ENCODE results near the gene CENPS. TPM values are rescaled to one million over a fixed set of nuclear protein-coding genes. Genes with fewer than 3 reads are reported as not detected.

Gene CENPS
- total and polyA plus RNA-seq, 2 of the 13 experiments (the other 11 are each of a cell fraction or from before 2014, with no cell fraction given): 3.3 to 22.0 TPM

- TF ChIP-seq GLMP (CRISPR knock-in tag; IDR thresholded peaks at IDR 0.05; ENCODE audit: borderline replicate concordance) (no peak), YEATS2 (CRISPR knock-in tag; IDR thresholded peaks at IDR 0.05; ENCODE audit: borderline replicate concordance) (peak; percentile 82; the same call in 1 of the 2 replicates), ZNF335 (CRISPR knock-in tag; IDR thresholded peaks at IDR 0.05) (peak; percentile 77; the same call in 1 of the 2 replicates), RCOR2 (CRISPR knock-in tag; IDR thresholded peaks at IDR 0.05) (no peak), CENPBD1 (CRISPR knock-in tag; IDR thresholded peaks at IDR 0.05; ENCODE audit: borderline replicate concordance, low read depth) (no peak), U2AF2 (IDR thresholded peaks at IDR 0.05; ENCODE audit: low read depth, low read length) (no peak), FOXO1 (CRISPR knock-in tag; IDR thresholded peaks at IDR 0.05) (peak; percentile 47; the same call in 1 of the 2 replicates), MED8 (CRISPR knock-in tag; IDR thresholded peaks at IDR 0.05; ENCODE audit: insufficient replicate concordance) (no peak), TEF (CRISPR knock-in tag; IDR thresholded peaks at IDR 0.05) (no peak), CSRNP1 (CRISPR knock-in tag; IDR thresholded peaks at IDR 0.05) (peak; percentile 41; the same call in 1 of the 2 replicates), ZNF652 (CRISPR knock-in tag; IDR thresholded peaks at IDR 0.05; ENCODE audit: borderline replicate concordance, low read depth) (no peak), ZFP82 (CRISPR knock-in tag; IDR thresholded peaks at IDR 0.05; ENCODE audit: borderline replicate concordance) (no peak), KDM6A (CRISPR knock-in tag; IDR thresholded peaks at IDR 0.05; ENCODE audit: low read depth) (no peak), USF2 (IDR thresholded peaks at IDR 0.05; ENCODE audit: low read depth, low read length) (no peak), USF2 (CRISPR knock-in tag; IDR thresholded peaks at IDR 0.05; ENCODE audit: borderline replicate concordance) (no peak), LBX2 (CRISPR knock-in tag; IDR thresholded peaks at IDR 0.05; ENCODE audit: borderline replicate concordance) (no peak), PLSCR1 (CRISPR knock-in tag; IDR thresholded peaks at IDR 0.05; ENCODE audit: borderline replicate concordance) (no peak), ATF1 (CRISPR knock-in tag; IDR thresholded peaks at IDR 0.05) (no peak)
Observed at GRCh38 chr1:10474613-10475507, 44.6 kb downstream of the CENPS start, which contains the start of gene PEX14 (continued).
